ENCODE measurements around the gene CD164L2.
"Not testable (repeated sequence)": the region's sequence is repeated elsewhere in the genome, so short reads cannot be mapped to it uniquely, and the experiment has no call there.

CD164L2 gene

GRCh38 chr1:27391511-27392095 lies 8.5 kb upstream of the CD164L2 start:
- FAIRE-seq (no peak), DNase-seq (ENCODE audit: insufficient read length, low spot score) (no peak)

- DNase-seq (ENCODE audit: insufficient read length, low spot score) (peak; percentile 77), FAIRE-seq (peak; percentile 96)
These were observed 5.3 kb upstream of the CD164L2 start for GRCh38 chr1:27388337-27389005.

GRCh38 chr1:27384797-27385196 lies 1.7 kb upstream of the CD164L2 start:
- not testable (repeated sequence) for DNase-seq (ENCODE audit: insufficient read length, low spot score); FAIRE-seq

GRCh38 chr1:27383661-27384060 lies 528 bp upstream of the CD164L2 start:
- DNase-seq (ENCODE audit: insufficient read length, low spot score) (no peak), FAIRE-seq (no peak)

GRCh38 chr1:27381969-27382762 lies 967 bp downstream of the CD164L2 start:
- FAIRE-seq: no peak
- no peak for DNase-seq (ENCODE audit: insufficient read length, low spot score)

- FAIRE-seq (no peak), DNase-seq (ENCODE audit: insufficient read length, low spot score) (no peak)
These were observed 2.1 kb downstream of the CD164L2 start for GRCh38 chr1:27380766-27381733.

GRCh38 chr1:27380224-27380623 lies 2.9 kb downstream of the CD164L2 start:
- DNase-seq (ENCODE audit: insufficient read length, low spot score) (no peak), FAIRE-seq (no peak)

- FAIRE-seq (no peak), DNase-seq (ENCODE audit: insufficient read length, low spot score) (no peak)
These were observed 3.5 kb downstream of the CD164L2 start for GRCh38 chr1:27379564-27380122.

GRCh38 chr1:27377760-27378495 lies 5.2 kb downstream of the CD164L2 start:
- DNase-seq (ENCODE audit: insufficient read length, low spot score): no peak
- no peak for FAIRE-seq

- FAIRE-seq (no peak), DNase-seq (ENCODE audit: insufficient read length, low spot score) (no peak)
These were observed 8.6 kb downstream of the CD164L2 start, which contains the start of gene FCN3 for GRCh38 chr1:27374362-27375086. Gene FCN3, minus strand, starts transcription at chr1:27374824. Its CDS starts 6 bp downstream, at chr1:27374818.

GRCh38 chr1:27372808-27373690 lies 10.1 kb downstream of the CD164L2 start:
- FAIRE-seq (no peak), DNase-seq (ENCODE audit: insufficient read length, low spot score) (no peak)

GRCh38 chr1:27372022-27372807 lies 10.9 kb downstream of the CD164L2 start:
- DNase-seq (ENCODE audit: insufficient read length, low spot score): no peak

GRCh38 chr1:27368869-27369582 lies 14.1 kb downstream of the CD164L2 start:
- FAIRE-seq (no peak), DNase-seq (ENCODE audit: insufficient read length, low spot score) (no peak)

More at GRCh38 chr1:27372022-27372807, 10.9 kb downstream of the CD164L2 start:
- FAIRE-seq: no peak

- FAIRE-seq: no peak
These were observed 15.9 kb downstream of the CD164L2 start for GRCh38 chr1:27367160-27367650.

GRCh38 chr1:27366411-27367159 lies 16.5 kb downstream of the CD164L2 start, which contains the start of gene MAP3K6:
Gene MAP3K6, minus strand, starts transcription at chr1:27366961. Its CDS starts 364 bp downstream, at chr1:27366597.
- FAIRE-seq: peak; percentile 4

More at GRCh38 chr1:27367160-27367650, 15.9 kb downstream of the CD164L2 start:
- DNase-seq (ENCODE audit: insufficient read length, low spot score): no peak

More at GRCh38 chr1:27366411-27367159, 16.5 kb downstream of the CD164L2 start, which contains the start of gene MAP3K6:
- DNase-seq (ENCODE audit: insufficient read length, low spot score): peak; percentile 54

All from GM19239 (cell line).